ENCODE results near the gene PHYKPL.
"Not testable (repeated sequence)": the region's sequence is repeated elsewhere in the genome, so short reads cannot be mapped to it uniquely, and the experiment has no call there.

- TF ChIP-seq CTCF (IDR thresholded peaks at IDR 0.05); EZH2 (IDR thresholded peaks at IDR 0.05; ENCODE audit: borderline replicate concordance, insufficient read depth, low read depth, low read length, poor library complexity, severe bottlenecking): not testable (repeated sequence)
These were observed 7.2 kb upstream of the PHYKPL start for GRCh38 chr5:178239626-178240301.

All from B cell (primary cell).